SK-N-SH treated with all-trans-retinoic acid at 6 μM for 48 hours (cell line): ENCODE measurements around the gene GDF7.

ENCODE experiments used
- BACH2 ChIP-seq: fragments of 250-450 bp; sonication (Bioruptor Pico); IDR thresholded peaks from 2 replicates; pipeline ENCODE4 v1.9.0; 2021; ENCODE audit warnings: mild to moderate bottlenecking, borderline replicate concordance
- CREB5 ChIP-seq: fragments of 250-450 bp; sonication (Bioruptor Pico); IDR thresholded peaks from 2 replicates; pipeline ENCODE4 v1.5.1; 2020; ENCODE audit warnings: low read depth, mild to moderate bottlenecking, moderate library complexity
- CSDC2 ChIP-seq: fragments of 250-450 bp; sonication (Bioruptor Pico); IDR thresholded peaks from 2 replicates; pipeline ENCODE4 v1.5.0; 2020; ENCODE audit warnings: mild to moderate bottlenecking, moderate library complexity
- ISL1 ChIP-seq: fragments of 250-450 bp; sonication (Bioruptor Pico); IDR thresholded peaks from 2 replicates; pipeline ENCODE4 v2.1.2; 2022; ENCODE audit warnings: mild to moderate bottlenecking, moderate library complexity
- PATZ1 ChIP-seq: fragments of 250-450 bp; sonication (Bioruptor Pico); IDR thresholded peaks from 2 replicates; pipeline ENCODE4 v1.8.0; 2020; ENCODE audit warnings: mild to moderate bottlenecking, moderate library complexity, borderline replicate concordance
- RARB ChIP-seq: fragments of 250-450 bp; sonication (Bioruptor Pico); IDR thresholded peaks from 2 replicates; pipeline ENCODE4 v1.8.0; 2021; ENCODE audit warnings: mild to moderate bottlenecking, moderate library complexity
- SNAI2 ChIP-seq: fragments of 250-450 bp; sonication (Bioruptor Pico); IDR thresholded peaks from 2 replicates; pipeline ENCODE4 v1.5.0; 2020; ENCODE audit warnings: mild to moderate bottlenecking, moderate library complexity
- ZC3H10 ChIP-seq: fragments of 250-450 bp; sonication (Bioruptor Pico); IDR thresholded peaks from 2 replicates; pipeline ENCODE4 v1.5.1; 2021; ENCODE audit warnings: mild to moderate bottlenecking, moderate library complexity
- ZFP3 ChIP-seq: fragments of 250-450 bp; sonication (Bioruptor Pico); IDR thresholded peaks from 2 replicates; pipeline ENCODE4 v1.5.0; 2020; ENCODE audit warnings: mild to moderate bottlenecking, moderate library complexity
- ZFP30 ChIP-seq: fragments of 450-650 bp; formaldehyde crosslinking; IDR thresholded peaks from 2 replicates; pipeline ENCODE4 v1.5.0; 2022; ENCODE audit warnings: mild to moderate bottlenecking, moderate library complexity

GRCh38 chr2:20627712-20628380, 39.1 kb upstream of the GDF7 start:
- TF ChIP-seq SNAI2 (CRISPR knock-in tag) (no peak), CREB5 (CRISPR knock-in tag) (no peak), CSDC2 (CRISPR knock-in tag) (no peak), ZFP30 (CRISPR knock-in tag) (no peak), ZFP3 (no peak), ISL1 (CRISPR knock-in tag) (no peak), RARB (CRISPR knock-in tag) (no peak), PATZ1 (CRISPR knock-in tag) (no peak), ZC3H10 (CRISPR knock-in tag) (no peak), BACH2 (CRISPR knock-in tag) (no peak)
